Measurements from ENCODE around the gene HTR1B. TPM values are rescaled to one million over a fixed set of nuclear protein-coding genes. Genes with fewer than 3 reads are reported as not detected.

The HTR1B gene
- polyA plus RNA-seq, 1 donor (not counting 4 experiments of a cell fraction or from before 2014, with no cell fraction given) = 0.24 TPM

DNA sequence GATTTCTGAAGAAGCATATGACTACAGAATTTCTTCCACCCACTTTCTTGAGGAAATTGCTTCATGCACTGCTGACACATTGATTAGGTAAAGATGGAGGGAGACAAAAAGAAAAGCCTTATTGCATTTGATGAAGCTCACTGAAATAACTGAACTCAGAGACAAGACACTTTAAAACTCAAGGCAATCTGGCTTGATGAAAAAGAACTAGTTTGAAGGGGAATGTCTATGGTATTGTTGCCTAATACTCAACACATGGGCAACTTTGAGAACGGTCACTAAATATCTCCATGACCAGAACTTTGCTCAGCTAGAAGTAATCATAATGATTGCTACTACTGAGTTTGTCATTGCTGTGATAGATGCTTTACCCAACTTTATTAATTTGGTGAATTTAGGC is 38.1 kb downstream of the HTR1B start:
- Histone ChIP-seq H3K4me2 (ENCODE audit: control insufficient read depth, extremely low read depth, insufficient read depth, low read depth, low read length) (no peak overlapping the region), H3K4me1 (ENCODE audit: control insufficient read depth, extremely low read depth, insufficient read depth, low read length) (no peaks in the 10 kb centered on the region), H3K9me3 (ENCODE audit: control insufficient read depth, low read depth, low read length) (no peaks in the 10 kb centered on the region), H3K36me3 (ENCODE audit: control insufficient read depth in 2 of 2, extremely low read depth in 1 of 2, insufficient read depth in 2 of 2, low read length in 2 of 2) (no peaks in the 10 kb centered on the region), H3K9ac (ENCODE audit: control insufficient read depth, extremely low read depth, insufficient read depth, low read length) (no peak overlapping the region), H3K4me3 (ENCODE audit: control insufficient read depth in 2 of 3, extremely low read depth in 1 of 3, insufficient read depth in 2 of 3, low read depth in 1 of 3, low read length in 3 of 3) (no peak overlapping the region), H3K79me2 (ENCODE audit: control insufficient read depth, insufficient read depth, low read length) (no peaks in the 10 kb centered on the region), H3K27ac (ENCODE audit: control insufficient read depth, insufficient read depth, low read length) (no peak overlapping the region), H3K9me1 (ENCODE audit: control insufficient read depth, extremely low read depth, insufficient read depth, low read length) (no peaks in the 10 kb centered on the region), H4K20me1 (ENCODE audit: control insufficient read depth, extremely low read depth, insufficient read depth, low read length) (no peaks in the 10 kb centered on the region), H3K27me3 (ENCODE audit: control insufficient read depth, extremely low read depth, insufficient read depth, low read length) (no peaks in the 10 kb centered on the region), H2AFZ (ENCODE audit: control insufficient read depth, low read length) (no peak overlapping the region)
- dilution Hi-C loops (cut with MboI; ENCODE audit: extremely low pct_ligation_motif_present, low sequenced_read_pairs) = no loop called here
- no peak for TF ChIP-seq EZH2 (IDR thresholded peaks at IDR 0.05; ENCODE audit: low read length)
- TF ChIP-seq, protein P1, sequence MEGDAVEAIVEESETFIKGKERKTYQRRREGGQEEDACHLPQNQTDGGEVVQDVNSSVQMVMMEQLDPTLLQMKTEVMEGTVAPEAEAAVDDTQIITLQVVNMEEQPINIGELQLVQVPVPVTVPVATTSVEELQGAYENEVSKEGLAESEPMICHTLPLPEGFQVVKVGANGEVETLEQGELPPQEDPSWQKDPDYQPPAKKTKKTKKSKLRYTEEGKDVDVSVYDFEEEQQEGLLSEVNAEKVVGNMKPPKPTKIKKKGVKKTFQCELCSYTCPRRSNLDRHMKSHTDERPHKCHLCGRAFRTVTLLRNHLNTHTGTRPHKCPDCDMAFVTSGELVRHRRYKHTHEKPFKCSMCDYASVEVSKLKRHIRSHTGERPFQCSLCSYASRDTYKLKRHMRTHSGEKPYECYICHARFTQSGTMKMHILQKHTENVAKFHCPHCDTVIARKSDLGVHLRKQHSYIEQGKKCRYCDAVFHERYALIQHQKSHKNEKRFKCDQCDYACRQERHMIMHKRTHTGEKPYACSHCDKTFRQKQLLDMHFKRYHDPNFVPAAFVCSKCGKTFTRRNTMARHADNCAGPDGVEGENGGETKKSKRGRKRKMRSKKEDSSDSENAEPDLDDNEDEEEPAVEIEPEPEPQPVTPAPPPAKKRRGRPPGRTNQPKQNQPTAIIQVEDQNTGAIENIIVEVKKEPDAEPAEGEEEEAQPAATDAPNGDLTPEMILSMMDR (optimal IDR thresholded peaks at IDR 0.05 in 1 of 3, IDR thresholded peaks at IDR 0.05 in 1 of 3, conservative IDR thresholded peaks at IDR 0.05 in 1 of 3; ENCODE audit: extremely low read depth in 1 of 3, insufficient read depth in 2 of 3, low read length in 3 of 3) = no peak
- FAIRE-seq (no peak), DNase-seq (ENCODE audit: low read depth, low spot score) (no peak)

GRCh38 chr6:77424761-77425160 is 38.5 kb downstream of the HTR1B start:
- no peaks in the 10 kb centered on the region for H3K9me1 ChIP-seq (ENCODE audit: control insufficient read depth, extremely low read depth, insufficient read depth, low read length)
- H2AFZ ChIP-seq (ENCODE audit: control insufficient read depth, low read length) = no peak overlapping the region
- H3K36me3 ChIP-seq (ENCODE audit: control insufficient read depth in 2 of 2, extremely low read depth in 1 of 2, insufficient read depth in 2 of 2, low read length in 2 of 2) = no peaks in the 10 kb centered on the region
- H3K9ac ChIP-seq (ENCODE audit: control insufficient read depth, extremely low read depth, insufficient read depth, low read length) = no peak overlapping the region
- no peaks in the 10 kb centered on the region for H3K4me1 ChIP-seq (ENCODE audit: control insufficient read depth, extremely low read depth, insufficient read depth, low read length)
- TF ChIP-seq, protein P1 (optimal IDR thresholded peaks at IDR 0.05 in 1 of 3, IDR thresholded peaks at IDR 0.05 in 1 of 3, conservative IDR thresholded peaks at IDR 0.05 in 1 of 3; ENCODE audit: extremely low read depth in 1 of 3, insufficient read depth in 2 of 3, low read length in 3 of 3) = no peak
- no peak for TF ChIP-seq EZH2 (IDR thresholded peaks at IDR 0.05; ENCODE audit: low read length)
- H3K79me2 ChIP-seq (ENCODE audit: control insufficient read depth, insufficient read depth, low read length) = no peaks in the 10 kb centered on the region
- no peak overlapping the region for H3K4me2 ChIP-seq (ENCODE audit: control insufficient read depth, extremely low read depth, insufficient read depth, low read depth, low read length)
- no peaks in the 10 kb centered on the region for H3K9me3 ChIP-seq (ENCODE audit: control insufficient read depth, low read depth, low read length)
- dilution Hi-C loops (cut with MboI; ENCODE audit: extremely low pct_ligation_motif_present, low sequenced_read_pairs) = no loop called here
- no peaks in the 10 kb centered on the region for H3K27me3 ChIP-seq (ENCODE audit: control insufficient read depth, extremely low read depth, insufficient read depth, low read length)
- H3K4me3 ChIP-seq (ENCODE audit: control insufficient read depth in 2 of 3, extremely low read depth in 1 of 3, insufficient read depth in 2 of 3, low read depth in 1 of 3, low read length in 3 of 3) = no peak overlapping the region
- no peak overlapping the region for H3K27ac ChIP-seq (ENCODE audit: control insufficient read depth, insufficient read depth, low read length)
- H4K20me1 ChIP-seq (ENCODE audit: control insufficient read depth, extremely low read depth, insufficient read depth, low read length) = no peaks in the 10 kb centered on the region
- DNase-seq (ENCODE audit: low read depth, low spot score) = no peak
- no peak for FAIRE-seq
